HCT116 (cell line): ENCODE measurements around the gene SLC35E4. TPM values are rescaled to one million over a fixed set of nuclear protein-coding genes. Genes with fewer than 3 reads are reported as not detected.

Experiments used
- ATAC-seq: fragments of 200-7000 bp; cut with Tn5 transposase; 2 replicates; pipeline ENCODE4 v1.9.1; 2020; ENCODE audit warnings: mild to moderate bottlenecking, moderate library complexity
- BruUV-seq: library from RNA; stranded (reverse); fragments of 400-500 nt; replicated peaks from 2 replicates; lab custom pipeline; 2021; lab: Mats Ljungman, UMichigan
- CTCF ChIA-PET: fragments of 300-600 bp; sonication (Branson Sonifier 250); formaldehyde crosslinking; loops from one replicate; lab custom pipeline; 2021; ENCODE audit warnings: antibody characterized with exemption; lab: Charles Lee
- POLR2A ChIA-PET: fragments of 300-600, 350-600 bp; sonication (Branson Sonifier 250); formaldehyde crosslinking; loops from one replicate; lab custom pipeline; 2021; ENCODE audit warnings: antibody characterized with exemption; lab: Charles Lee
- RAD21 ChIA-PET, 2 experiments: fragments of 300-600 bp; sonication (Branson Sonifier 250); formaldehyde crosslinking; loops; one replicate each; lab custom pipeline; 2023; ENCODE audit warnings: low total read pairs in 2 of 2; ENCODE audit not compliant: uncharacterized antibody in 2 of 2, unreplicated experiment in 2 of 2, low non-redundant PET in 1 of 2; lab: Charles Lee
- DNase-seq: peaks from one replicate; pipeline ENCODE4 v3.0.0-alpha.2; 2010; ENCODE audit warnings: low read depth, low spot score
- H2AFZ ChIP-seq: fragments of 200-600 bp; shearing (Covaris generic), sonication (generic); 2 replicates; pipeline ENCODE4 v1.6.1; 2017; ENCODE audit warnings: low read depth, mixed run types, mixed read lengths, antibody characterized with exemption, low read length; ENCODE audit not compliant: poor library complexity, severe bottlenecking
- H3K27ac ChIP-seq: 2 replicates; pipeline ENCODE4 v1.5.1; 2012; ENCODE audit warnings: low read depth, low read length
- H3K27me3 ChIP-seq: fragments of 200-600 bp; sonication (generic); 2 replicates; pipeline ENCODE4 v1.6.1; 2016; ENCODE audit warnings: mixed run types, low read length, mixed read lengths; ENCODE audit not compliant: insufficient read depth
- H3K36me3 ChIP-seq, 2 experiments: fragments of 200-500 bp in 1 of 2; fragments of 200-600 bp in 1 of 2; sonication (Bioruptor generic) in 1 of 2; sonication (generic) in 1 of 2; 2 replicates each; pipeline versions ENCODE4 v1.5.1 to v1.6.1; 2014 to 2016; ENCODE audit warnings: low read length in 2 of 2, inconsistent platforms in 1 of 2, mixed read lengths in 1 of 2, mixed run types in 1 of 2; ENCODE audit not compliant: insufficient read depth in 2 of 2, control insufficient read depth in 1 of 2
- H3K4me1 ChIP-seq, 2 experiments: fragments of 200-600 bp in 1 of 2; sonication (generic) in 1 of 2; 2 replicates each; pipeline versions ENCODE4 v1.5.1 to v1.6.1; 2012 to 2017; ENCODE audit warnings: low read length in 2 of 2, inconsistent platforms in 1 of 2, mild to moderate bottlenecking in 1 of 2, mixed read lengths in 1 of 2, mixed run types in 1 of 2, moderate library complexity in 1 of 2; ENCODE audit not compliant: insufficient read depth in 2 of 2, control insufficient read depth in 1 of 2
- H3K4me2 ChIP-seq: fragments of 200-600 bp; sonication (generic); 2 replicates; pipeline ENCODE4 v1.6.1; 2017; ENCODE audit warnings: mixed run types, low read length, mixed read lengths
- H3K4me3 ChIP-seq, 2 experiments: fragments of 200-600 bp in 1 of 2; sonication (generic) in 1 of 2; replicated peaks in 1 of 2; 2 replicates each; pipeline ENCODE4 v1.5.1; 2011 to 2016; ENCODE audit warnings: low read length in 2 of 2, control low read depth in 1 of 2, low read depth in 1 of 2, mild to moderate bottlenecking in 1 of 2, mixed read lengths in 1 of 2, mixed run types in 1 of 2
- H3K79me2 ChIP-seq: fragments of 200-600 bp; sonication (generic); 2 replicates; pipeline ENCODE4 v1.6.1; 2017; ENCODE audit warnings: mild to moderate bottlenecking, mixed run types, low read length, moderate library complexity, mixed read lengths; ENCODE audit not compliant: insufficient read depth
- H3K9ac ChIP-seq: fragments of 200-600 bp; sonication (generic); 2 replicates; pipeline ENCODE4 v1.6.1; 2016; ENCODE audit warnings: low read length, mixed read lengths
- H3K9me2 ChIP-seq: fragments of 200-600 bp; sonication (generic), shearing (Covaris generic); 2 replicates; pipeline ENCODE4 v1.6.1; 2017; ENCODE audit warnings: mixed run types, mild to moderate bottlenecking, moderate library complexity; ENCODE audit not compliant: insufficient read depth
- H3K9me3 ChIP-seq, 2 experiments: fragments of 200-500 bp in 1 of 2; fragments of 200-600 bp in 1 of 2; sonication (Bioruptor generic) in 1 of 2; sonication (generic) in 1 of 2; 2 replicates each; pipeline ENCODE4 v1.6.1; 2014 to 2017; ENCODE audit warnings: low read length in 2 of 2, mixed read lengths in 2 of 2, inconsistent platforms in 1 of 2, low read depth in 1 of 2, mild to moderate bottlenecking in 1 of 2, mixed run types in 1 of 2, moderate library complexity in 1 of 2; ENCODE audit not compliant: control insufficient read depth in 1 of 2, insufficient read depth in 1 of 2
- H4K20me1 ChIP-seq: fragments of 200-600 bp; sonication (generic), shearing (Covaris generic); 2 replicates; pipeline ENCODE4 v1.6.1; 2017; ENCODE audit warnings: mixed run types, mild to moderate bottlenecking, moderate library complexity; ENCODE audit not compliant: insufficient read depth
- CBX3 ChIP-seq: IDR thresholded peaks from 2 replicates; pipeline ENCODE4 v1.6.1; 2012; ENCODE audit warnings: low read depth
- EGR1 ChIP-seq: IDR thresholded peaks from 2 replicates; pipeline ENCODE4 v1.6.1; 2012; ENCODE audit warnings: low read depth
- ELF1 ChIP-seq: IDR thresholded peaks from 2 replicates; pipeline ENCODE4 v1.6.1; 2012; ENCODE audit warnings: low read depth, borderline replicate concordance
- EZH2 ChIP-seq: fragments of 200-600 bp; sonication (generic); IDR thresholded peaks from 2 replicates; pipeline ENCODE4 v1.6.1; 2017; ENCODE audit warnings: antibody characterized with exemption, mixed run types
- EZH2phosphoT487 ChIP-seq: fragments of 200-600 bp; IDR thresholded peaks from 2 replicates; pipeline ENCODE4 v1.6.1; 2018; ENCODE audit warnings: antibody characterized with exemption, borderline replicate concordance
- FOSL1 ChIP-seq: IDR thresholded peaks from 2 replicates; pipeline ENCODE4 v1.6.1; 2012; ENCODE audit warnings: low read depth
- JUND ChIP-seq: IDR thresholded peaks from 2 replicates; pipeline ENCODE4 v1.6.1; 2012
- POLR2AphosphoS5 ChIP-seq: IDR thresholded peaks from 2 replicates; pipeline ENCODE4 v1.6.1; 2011; ENCODE audit warnings: mild to moderate bottlenecking, low read depth, low read length, moderate library complexity
- RAD21 ChIP-seq: IDR thresholded peaks from 2 replicates; pipeline ENCODE4 v1.6.1; 2012; ENCODE audit warnings: low read depth, mild to moderate bottlenecking
- SP1 ChIP-seq: IDR thresholded peaks from 2 replicates; pipeline ENCODE4 v1.6.1; 2012; ENCODE audit warnings: low read depth
- SRF ChIP-seq: IDR thresholded peaks from 2 replicates; pipeline ENCODE4 v1.6.1; 2012; ENCODE audit warnings: low read depth
- YY1 ChIP-seq: IDR thresholded peaks from 2 replicates; pipeline ENCODE4 v1.6.1; 2011; ENCODE audit warnings: low read length, low read depth, moderate library complexity, mild to moderate bottlenecking; ENCODE audit not compliant: insufficient replicate concordance; ENCODE audit errors: extremely low read depth
- ZFX ChIP-seq: fragments of 450-650 bp; IDR thresholded peaks from 2 replicates; pipeline ENCODE4 v1.6.1; 2017
- intact Hi-C: fragments of 100-400 bp; cut with micrococcal nuclease; formaldehyde crosslinking; loops from 2 replicates; pipeline ENCODE4 v1.10.0; 2022
- total RNA-seq: library from RNA; stranded (reverse); gene quantifications from one replicate; pipeline ENCODE4 v1.2.1, GENCODE V29; 2021; ENCODE audit not compliant: unreplicated experiment
- TF ChIP-seq, protein P1 (sequence below): IDR thresholded peaks from 2 replicates; pipeline ENCODE4 v1.6.1; 2012

Gene SLC35E4
- total RNA-seq, 1 experiment from 2014 or later, result 6.2 TPM

DNA sequence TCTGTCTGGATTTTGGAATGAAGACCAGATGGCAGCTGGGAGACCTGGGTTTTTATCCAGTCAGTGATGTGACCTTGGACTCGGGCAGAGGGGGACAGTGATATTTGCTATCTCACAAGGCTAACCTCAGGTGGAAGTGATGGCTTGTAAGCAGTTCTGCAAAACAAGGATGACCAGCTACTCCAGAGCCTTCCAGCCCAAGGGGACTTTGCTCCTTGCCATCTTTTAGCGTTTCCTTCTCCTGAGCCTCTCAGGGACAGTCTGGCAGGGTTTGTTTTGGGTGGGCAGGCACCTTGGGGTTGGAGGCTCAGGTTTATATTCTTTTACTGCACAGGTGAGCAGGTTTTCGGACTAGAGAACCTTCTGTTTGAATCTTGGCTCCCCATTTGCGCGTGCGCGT, 49.6 kb downstream of the SLC35E4 start (continued):
- no peak for TF ChIP-seq CBX3

DNA sequence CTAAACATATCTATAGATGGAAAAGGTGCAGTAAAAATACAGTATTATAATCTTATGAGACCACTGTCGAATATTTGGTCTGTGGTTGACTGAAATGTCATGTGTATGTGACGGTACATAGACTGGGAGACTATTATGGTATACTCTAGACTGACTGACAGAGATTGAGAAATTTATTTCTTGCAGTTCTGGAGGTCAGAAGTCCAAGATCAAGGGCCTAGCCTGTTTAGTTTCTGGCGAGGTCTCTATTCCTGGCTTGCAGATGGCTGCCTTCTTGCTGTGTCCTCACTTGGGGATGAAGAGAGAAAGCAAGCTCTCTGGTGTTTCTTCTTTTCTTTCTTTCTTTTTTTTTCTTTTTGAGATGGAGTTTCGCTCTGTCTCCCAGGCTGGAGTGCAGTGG, 51.8 kb downstream of the SLC35E4 start:
- no peak for ATAC-seq
- Histone ChIP-seq H3K27ac (no peak overlapping the region), H3K9ac (no peak overlapping the region), H3K27me3 (no peaks in the 10 kb centered on the region), H3K9me3 (no peaks in the 10 kb centered on the region), H3K36me3 (no peaks in the 10 kb centered on the region), H2AFZ (no peak overlapping the region), H3K79me2 (no peaks in the 10 kb centered on the region), H3K4me1 (peaks cover 7 to 14% of the 10 kb centered on the region in 2 experiments), H3K4me3 (no peak overlapping the region), H4K20me1 (no peaks in the 10 kb centered on the region), H3K4me2 (no peak overlapping the region), H3K9me2 (no peaks in the 10 kb centered on the region)
- intact Hi-C loops, result no loop called here
- no TSS peak for BruUV-seq
- DNase-seq, result no peak
- ChIA-PET RAD21 (no interaction called here), CTCF (no interaction called here), POLR2A (no interaction called here)
- no peak for TF ChIP-seq EZH2phosphoT487
- TF ChIP-seq EGR1, result no peak
- TF ChIP-seq SP1, result no peak
- no peak for TF ChIP-seq FOSL1
- TF ChIP-seq JUND, result no peak
- TF ChIP-seq, protein P1, sequence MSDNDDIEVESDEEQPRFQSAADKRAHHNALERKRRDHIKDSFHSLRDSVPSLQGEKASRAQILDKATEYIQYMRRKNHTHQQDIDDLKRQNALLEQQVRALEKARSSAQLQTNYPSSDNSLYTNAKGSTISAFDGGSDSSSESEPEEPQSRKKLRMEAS, result no peak

DNA sequence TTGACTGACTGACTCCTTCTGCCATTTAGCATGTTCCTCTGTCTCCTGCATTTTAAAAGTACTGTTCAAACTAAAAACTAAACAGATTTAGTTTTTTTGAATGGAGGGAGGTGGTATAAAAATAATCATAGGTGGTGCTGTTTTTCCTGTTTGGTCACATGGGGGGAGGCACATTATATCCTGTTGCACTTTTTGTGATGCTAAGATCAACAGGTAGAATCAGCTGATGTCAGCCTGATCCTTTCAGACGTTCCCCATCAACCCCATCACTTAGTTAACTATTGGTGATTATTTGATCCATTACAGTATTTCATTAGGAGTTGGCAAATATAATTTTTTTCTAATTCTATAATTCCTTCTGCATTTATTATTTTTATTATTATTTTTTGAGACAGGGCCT, 54.0 kb downstream of the SLC35E4 start:
- H3K36me3 ChIP-seq, result no peaks in the 10 kb centered on the region
- CTCF ChIA-PET, result no interaction called here
- BruUV-seq, result no TSS peak
- H3K27ac ChIP-seq, result no peak overlapping the region
- no peak overlapping the region for H3K4me3 ChIP-seq
- no peak overlapping the region for H2AFZ ChIP-seq
- no peaks in the 10 kb centered on the region for H3K27me3 ChIP-seq
- peaks cover 10 to 27% of the 10 kb centered on the region in 2 experiments for H3K4me1 ChIP-seq
- no peak overlapping the region for H3K9ac ChIP-seq
- no peaks in the 10 kb centered on the region for H3K9me3 ChIP-seq
- no peaks in the 10 kb centered on the region for H4K20me1 ChIP-seq
- no peaks in the 10 kb centered on the region for H3K9me2 ChIP-seq
- TF ChIP-seq SRF (no peak), POLR2AphosphoS5 (no peak), EZH2 (no peak), RAD21 (no peak), FOSL1 (no peak), ELF1 (no peak), ZFX (no peak), YY1 (no peak)
- TF ChIP-seq, protein P1, result no peak
- RAD21 ChIA-PET, result no interaction called here
- no peak for ATAC-seq
- intact Hi-C loops, result no loop called here
- H3K79me2 ChIP-seq, result no peaks in the 10 kb centered on the region
- no peak overlapping the region for H3K4me2 ChIP-seq
- POLR2A ChIA-PET, result no interaction called here
- DNase-seq, result no peak
